ENCODE measurements around the gene PLEKHJ1.

Gene PLEKHJ1

DNA sequence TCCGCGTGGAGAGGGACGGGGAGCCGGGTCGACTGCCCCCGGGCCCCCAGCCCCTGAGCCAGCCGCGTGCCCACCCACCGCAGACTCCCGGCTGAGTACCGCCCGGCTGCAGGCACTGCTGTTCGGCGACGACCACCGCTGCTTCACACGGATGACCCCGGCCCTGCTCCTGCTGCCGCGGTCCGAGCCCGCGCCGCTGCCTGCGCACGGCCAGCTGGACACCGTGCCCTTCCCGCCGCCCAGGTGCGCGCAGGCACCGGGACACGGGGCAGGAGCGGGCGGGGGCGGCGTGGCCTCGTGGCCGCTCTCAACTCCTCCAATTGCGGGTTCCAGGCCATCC lies 14.6 kb upstream of the PLEKHJ1 start:
- no peak for DNase-seq (ENCODE audit: extremely low read depth, low read depth)
- TF ChIP-seq, protein P1, sequence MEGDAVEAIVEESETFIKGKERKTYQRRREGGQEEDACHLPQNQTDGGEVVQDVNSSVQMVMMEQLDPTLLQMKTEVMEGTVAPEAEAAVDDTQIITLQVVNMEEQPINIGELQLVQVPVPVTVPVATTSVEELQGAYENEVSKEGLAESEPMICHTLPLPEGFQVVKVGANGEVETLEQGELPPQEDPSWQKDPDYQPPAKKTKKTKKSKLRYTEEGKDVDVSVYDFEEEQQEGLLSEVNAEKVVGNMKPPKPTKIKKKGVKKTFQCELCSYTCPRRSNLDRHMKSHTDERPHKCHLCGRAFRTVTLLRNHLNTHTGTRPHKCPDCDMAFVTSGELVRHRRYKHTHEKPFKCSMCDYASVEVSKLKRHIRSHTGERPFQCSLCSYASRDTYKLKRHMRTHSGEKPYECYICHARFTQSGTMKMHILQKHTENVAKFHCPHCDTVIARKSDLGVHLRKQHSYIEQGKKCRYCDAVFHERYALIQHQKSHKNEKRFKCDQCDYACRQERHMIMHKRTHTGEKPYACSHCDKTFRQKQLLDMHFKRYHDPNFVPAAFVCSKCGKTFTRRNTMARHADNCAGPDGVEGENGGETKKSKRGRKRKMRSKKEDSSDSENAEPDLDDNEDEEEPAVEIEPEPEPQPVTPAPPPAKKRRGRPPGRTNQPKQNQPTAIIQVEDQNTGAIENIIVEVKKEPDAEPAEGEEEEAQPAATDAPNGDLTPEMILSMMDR (IDR thresholded peaks at IDR 0.05; ENCODE audit: low read depth, low read length), result no peak

DNA sequence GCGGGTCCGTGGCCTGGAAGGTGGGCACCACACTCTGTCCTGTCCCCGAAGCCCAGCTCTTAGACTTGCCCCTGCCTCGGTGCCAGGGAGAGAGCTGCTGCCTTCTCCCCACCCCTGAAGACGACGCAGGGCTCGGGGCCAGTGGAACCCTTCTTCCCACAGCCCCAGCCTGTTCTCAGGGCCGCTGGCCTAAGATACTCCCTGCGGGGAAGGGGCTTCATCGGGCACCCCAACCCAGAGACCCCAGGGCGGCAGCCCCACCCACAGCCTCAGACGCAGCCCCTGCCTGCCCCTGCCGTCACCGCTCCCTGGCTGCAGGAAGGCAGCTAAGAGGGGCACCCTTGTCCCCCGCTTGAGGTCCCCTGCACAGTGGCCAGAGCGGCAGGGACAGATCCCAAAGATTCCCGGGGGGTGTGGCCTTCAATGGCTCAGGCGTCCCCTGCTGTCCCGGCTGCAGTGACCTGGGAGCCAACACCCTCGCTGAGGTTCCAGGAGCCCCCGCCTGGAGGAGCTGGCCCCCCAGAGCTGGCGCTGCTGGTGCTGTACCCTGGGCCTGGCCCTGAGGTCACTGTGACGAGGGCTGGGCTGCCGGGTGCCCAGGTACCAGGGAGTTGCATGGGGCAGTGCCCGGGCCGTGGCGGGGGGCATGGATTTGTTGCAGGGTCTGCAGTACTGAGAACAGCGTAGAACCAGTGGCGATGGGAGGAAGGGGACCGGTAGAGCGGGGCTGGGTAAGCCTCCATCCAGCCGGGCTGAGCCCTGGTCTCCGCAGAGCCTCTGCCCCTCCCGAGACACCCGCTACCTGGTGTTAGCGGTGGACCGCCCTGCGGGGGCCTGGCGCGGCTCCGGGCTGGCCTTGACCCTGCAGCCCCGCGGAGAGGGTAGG lies 14.0 kb upstream of the PLEKHJ1 start:
- TF ChIP-seq, protein P1 (IDR thresholded peaks at IDR 0.05; ENCODE audit: low read depth, low read length), result no peak
- DNase-seq (ENCODE audit: extremely low read depth, low read depth), result no peak

GRCh38 chr19:2249010-2249866 lies 13.1 kb upstream of the PLEKHJ1 start, which contains the start of gene AMH:
Gene AMH, plus strand, starts transcription at chr19:2249323. Its CDS starts 10 bp downstream, at chr19:2249333.
- no peak for DNase-seq (ENCODE audit: extremely low read depth, low read depth)
- TF ChIP-seq, protein P1 (IDR thresholded peaks at IDR 0.05; ENCODE audit: low read depth, low read length), result no peak

DNA sequence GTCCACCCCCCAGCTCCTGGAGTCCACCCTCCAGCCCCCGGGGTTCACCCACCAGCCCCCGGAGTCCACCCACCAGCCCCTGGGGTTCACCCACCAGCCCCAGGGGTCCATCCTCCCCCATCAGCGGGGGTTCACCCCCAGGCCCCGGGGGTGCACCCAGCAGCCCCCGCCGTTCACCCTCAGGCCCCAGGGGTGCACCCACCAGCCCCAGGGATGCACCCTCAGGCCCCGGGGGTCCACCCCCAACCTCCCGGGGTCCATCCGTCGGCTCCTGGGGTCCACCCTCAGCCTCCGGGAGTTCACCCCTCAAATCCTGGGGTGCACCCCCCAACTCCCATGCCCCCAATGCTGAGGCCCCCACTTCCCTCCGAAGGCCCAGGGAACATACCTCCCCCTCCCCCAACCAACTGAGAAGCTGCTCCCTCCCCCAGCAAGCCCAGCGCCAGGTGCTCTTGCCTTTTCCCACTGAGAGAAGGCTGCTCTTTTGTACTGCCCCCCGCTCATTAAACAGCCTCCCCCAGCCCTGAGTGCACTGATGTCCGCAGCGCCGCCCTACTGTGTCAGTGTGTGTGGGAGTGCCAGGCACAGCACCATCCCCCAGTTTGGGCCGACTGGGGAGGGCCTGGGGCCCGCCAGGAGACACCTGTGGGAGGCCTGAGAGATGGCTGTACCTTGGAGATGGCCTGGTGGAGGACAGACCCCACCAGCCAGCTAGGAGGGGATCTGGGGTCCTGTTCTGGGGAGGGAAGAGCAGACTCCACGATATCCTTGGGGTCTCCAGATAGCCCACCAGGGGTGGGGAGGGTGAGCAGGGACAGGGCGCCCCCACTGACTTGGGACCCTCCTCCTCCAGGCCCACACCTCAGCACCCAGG lies 12.2 kb upstream of the PLEKHJ1 start:
- TF ChIP-seq, protein P1 (IDR thresholded peaks at IDR 0.05; ENCODE audit: low read depth, low read length), result no peak
- no peak for DNase-seq (ENCODE audit: extremely low read depth, low read depth)

- no peak for DNase-seq (ENCODE audit: extremely low read depth, low read depth)
These were observed 11.4 kb upstream of the PLEKHJ1 start for GRCh38 chr19:2247433-2248101.

DNA sequence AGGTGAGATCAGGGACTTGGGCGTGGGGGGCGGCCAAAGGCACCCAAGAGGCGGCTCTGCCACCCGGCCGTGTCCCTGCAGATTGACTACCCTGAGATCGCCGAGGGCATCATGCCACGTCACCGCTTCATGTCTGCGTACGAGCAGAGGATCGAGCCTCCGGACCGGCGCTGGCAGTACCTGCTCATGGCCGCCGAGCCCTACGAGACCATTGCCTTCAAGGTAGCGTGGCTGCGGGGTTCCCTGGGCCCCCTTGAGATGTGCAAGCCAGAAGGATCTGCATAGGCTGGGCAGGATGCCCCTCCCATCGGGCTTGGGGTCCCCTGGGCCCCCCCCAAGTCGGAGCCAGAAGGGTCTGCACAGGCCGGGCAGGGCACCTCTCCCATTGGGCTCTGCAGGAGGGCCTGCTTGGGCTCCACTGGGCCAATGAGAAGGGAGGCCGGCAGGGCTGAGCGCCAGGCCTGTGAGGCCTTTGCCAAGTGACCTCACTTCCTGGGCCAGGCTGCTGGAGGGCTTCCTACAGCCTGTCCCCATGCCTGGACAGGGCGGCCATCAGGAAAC lies 10.8 kb upstream of the PLEKHJ1 start:
- no peak for DNase-seq (ENCODE audit: extremely low read depth, low read depth)
- TF ChIP-seq, protein P1 (IDR thresholded peaks at IDR 0.05; ENCODE audit: low read depth, low read length), result no peak

More at GRCh38 chr19:2247433-2248101, 11.4 kb upstream of the PLEKHJ1 start:
- TF ChIP-seq, protein P1 (IDR thresholded peaks at IDR 0.05; ENCODE audit: low read depth, low read length), result no peak
